Stimulated activated CD8-positive, alpha-beta memory T cell treated with anti-CD3 and anti-CD28 coated beads, Interleukin-15, amount 100 ng/mL, for 24 hours (primary cell): ENCODE data around the gene PLXNA1.

ENCODE experiments used
- DNase-seq: peaks from one replicate; pipeline ENCODE4 v3.0.0-alpha.2; 2020; ENCODE audit warnings: low read depth

The PLXNA1 gene

GRCh38 chr3:127019449-127019848 lies 36.5 kb downstream of the PLXNA1 start:
- DNase-seq: no peak

- no peak for DNase-seq
Observed at GRCh38 chr3:127020543-127020942, 37.6 kb downstream of the PLXNA1 start.

GRCh38 chr3:127022849-127023248 lies 39.9 kb downstream of the PLXNA1 start:
- DNase-seq: no peak

- no peak for DNase-seq
Observed at GRCh38 chr3:127025456-127025855, 42.5 kb downstream of the PLXNA1 start.

GRCh38 chr3:127026036-127026435 lies 43.1 kb downstream of the PLXNA1 start:
- no peak for DNase-seq

- no peak for DNase-seq
Observed at GRCh38 chr3:127026661-127027060, 43.7 kb downstream of the PLXNA1 start.

- no peak for DNase-seq
Observed at GRCh38 chr3:127027061-127027735, 44.3 kb downstream of the PLXNA1 start.

GRCh38 chr3:127027811-127028548 lies 45.1 kb downstream of the PLXNA1 start:
- DNase-seq: no peak

- no peak for DNase-seq
Observed at GRCh38 chr3:127028781-127029657, 46.1 kb downstream of the PLXNA1 start.

GRCh38 chr3:127029658-127030507 lies 47.0 kb downstream of the PLXNA1 start:
- no peak for DNase-seq

GRCh38 chr3:127030508-127031412 lies 47.8 kb downstream of the PLXNA1 start:
- DNase-seq: no peak

GRCh38 chr3:127031413-127031810 lies 48.5 kb downstream of the PLXNA1 start:
- no peak for DNase-seq

GRCh38 chr3:127031845-127032244 lies 48.9 kb downstream of the PLXNA1 start:
- no peak for DNase-seq

- no peak for DNase-seq
Observed at GRCh38 chr3:127032296-127032990, 49.5 kb downstream of the PLXNA1 start.
